ENCODE measurements around the gene B9D1.

- TF ChIP-seq POLR2AphosphoS5 (IDR thresholded peaks at IDR 0.05) (no peak), CTCF (IDR thresholded peaks at IDR 0.05) (no peak)
These were observed 13.2 kb upstream of the B9D1 start for GRCh38 chr17:19375732-19376131.

Measured in sigmoid colon (tissue), 4 donors.